ENCODE data around the gene NRG3. TPM values are rescaled to one million over a fixed set of nuclear protein-coding genes. Genes with fewer than 3 reads are reported as not detected.

NRG3 gene
- total RNA-seq, 1 donor from 2014 or later, result 32.2 TPM

DNA sequence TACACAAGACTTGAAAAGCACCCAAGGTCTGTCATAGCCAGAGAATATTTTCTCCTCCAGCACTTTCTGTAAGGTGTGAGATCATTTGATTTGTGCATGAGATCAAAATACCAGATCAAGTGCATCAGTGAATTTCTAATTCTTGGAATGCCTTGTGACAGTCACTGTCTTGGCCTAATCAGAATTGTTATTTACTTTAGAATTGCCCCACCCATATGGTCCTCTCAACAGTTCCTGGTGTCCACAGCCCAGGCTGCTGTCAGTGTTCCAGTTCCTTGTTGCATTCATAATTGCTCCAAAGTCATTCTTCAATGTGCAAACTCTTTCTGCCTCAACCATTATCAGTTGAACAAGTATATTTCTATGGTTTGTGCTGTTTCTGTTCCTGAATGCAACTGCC lies 770.2 kb downstream of the NRG3 start:
- TF ChIP-seq, protein P1, sequence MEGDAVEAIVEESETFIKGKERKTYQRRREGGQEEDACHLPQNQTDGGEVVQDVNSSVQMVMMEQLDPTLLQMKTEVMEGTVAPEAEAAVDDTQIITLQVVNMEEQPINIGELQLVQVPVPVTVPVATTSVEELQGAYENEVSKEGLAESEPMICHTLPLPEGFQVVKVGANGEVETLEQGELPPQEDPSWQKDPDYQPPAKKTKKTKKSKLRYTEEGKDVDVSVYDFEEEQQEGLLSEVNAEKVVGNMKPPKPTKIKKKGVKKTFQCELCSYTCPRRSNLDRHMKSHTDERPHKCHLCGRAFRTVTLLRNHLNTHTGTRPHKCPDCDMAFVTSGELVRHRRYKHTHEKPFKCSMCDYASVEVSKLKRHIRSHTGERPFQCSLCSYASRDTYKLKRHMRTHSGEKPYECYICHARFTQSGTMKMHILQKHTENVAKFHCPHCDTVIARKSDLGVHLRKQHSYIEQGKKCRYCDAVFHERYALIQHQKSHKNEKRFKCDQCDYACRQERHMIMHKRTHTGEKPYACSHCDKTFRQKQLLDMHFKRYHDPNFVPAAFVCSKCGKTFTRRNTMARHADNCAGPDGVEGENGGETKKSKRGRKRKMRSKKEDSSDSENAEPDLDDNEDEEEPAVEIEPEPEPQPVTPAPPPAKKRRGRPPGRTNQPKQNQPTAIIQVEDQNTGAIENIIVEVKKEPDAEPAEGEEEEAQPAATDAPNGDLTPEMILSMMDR (IDR thresholded peaks at IDR 0.05; ENCODE audit: unreplicated experiment), result no peak
- Mint-ChIP-seq H3K9me3 (ENCODE audit: low read depth) (no peaks in the 10 kb centered on the region), H3K4me1 (ENCODE audit: low read depth) (no peaks in the 10 kb centered on the region), H3K36me3 (ENCODE audit: insufficient read depth) (peaks cover 4% of the 10 kb centered on the region), H3K27ac (no peak overlapping the region), H3K27me3 (no peaks in the 10 kb centered on the region), H3K4me3 (ENCODE audit: low read depth) (no peak overlapping the region)
- DNase-seq (ENCODE audit: low spot score, unreplicated experiment), result no peak

DNA sequence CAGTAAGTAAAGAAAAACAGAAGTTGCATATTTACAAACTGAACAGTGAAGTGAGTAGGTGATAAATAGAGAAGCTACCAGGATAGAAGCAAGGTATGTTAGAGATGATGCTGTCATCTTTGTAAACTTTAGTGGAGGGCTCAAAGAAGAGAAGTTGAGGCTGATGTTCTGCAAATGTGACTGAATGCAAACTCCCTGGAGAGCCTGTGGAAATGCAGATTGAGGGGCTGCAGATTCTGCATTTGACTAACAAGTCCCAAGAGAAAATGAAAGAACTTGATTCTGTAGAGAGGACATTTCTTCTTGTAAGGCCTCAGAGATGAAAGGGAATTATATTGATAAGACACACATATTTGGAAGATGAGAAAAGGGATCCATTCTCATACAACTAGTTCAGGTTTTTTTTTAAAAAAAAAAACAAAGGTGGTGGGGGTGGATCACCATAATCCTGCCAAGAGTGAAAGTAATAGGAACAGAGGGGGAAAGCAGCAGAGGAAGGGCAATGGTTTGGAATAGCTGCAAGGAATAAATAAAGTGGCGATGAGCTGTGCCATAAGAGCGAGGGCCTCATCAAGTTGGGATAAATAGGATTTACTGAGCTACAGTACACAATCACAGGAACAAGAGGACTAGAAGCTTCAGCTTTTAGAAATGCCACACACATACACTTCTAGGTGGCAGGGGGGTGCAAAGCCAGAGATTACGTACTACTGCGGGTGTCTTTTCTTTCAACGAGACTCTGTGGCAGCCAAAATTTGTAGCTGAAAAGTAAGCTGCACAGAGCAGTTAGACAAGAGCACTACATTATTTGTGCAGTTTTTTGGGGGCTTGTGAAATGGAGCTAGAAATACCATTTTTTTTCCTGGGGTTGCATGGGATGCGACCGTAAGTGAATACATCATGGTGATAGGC lies 778.5 kb downstream of the NRG3 start:
- no peak overlapping the region for H3K27ac Mint-ChIP-seq

GRCh38 chr10:82660205-82660604 lies 785.2 kb downstream of the NRG3 start:
- no peak for DNase-seq (ENCODE audit: low spot score, unreplicated experiment)
- TF ChIP-seq, protein P1 (IDR thresholded peaks at IDR 0.05; ENCODE audit: unreplicated experiment), result no peak
- Mint-ChIP-seq H3K4me3 (ENCODE audit: low read depth) (no peak overlapping the region), H3K36me3 (ENCODE audit: insufficient read depth) (no peaks in the 10 kb centered on the region), H3K27ac (no peak overlapping the region), H3K9me3 (ENCODE audit: low read depth) (no peaks in the 10 kb centered on the region), H3K27me3 (no peaks in the 10 kb centered on the region), H3K4me1 (ENCODE audit: low read depth) (peaks cover 1% of the 10 kb centered on the region)

More for the DNA sequence above, 778.5 kb downstream of the NRG3 start:
- no peak for DNase-seq (ENCODE audit: low spot score, unreplicated experiment)
- Mint-ChIP-seq H3K27me3 (no peaks in the 10 kb centered on the region), H3K4me3 (ENCODE audit: low read depth) (no peak overlapping the region), H3K9me3 (ENCODE audit: low read depth) (no peaks in the 10 kb centered on the region), H3K36me3 (ENCODE audit: insufficient read depth) (no peaks in the 10 kb centered on the region), H3K4me1 (ENCODE audit: low read depth) (no peaks in the 10 kb centered on the region)
- TF ChIP-seq, protein P1 (IDR thresholded peaks at IDR 0.05; ENCODE audit: unreplicated experiment), result no peak

DNA sequence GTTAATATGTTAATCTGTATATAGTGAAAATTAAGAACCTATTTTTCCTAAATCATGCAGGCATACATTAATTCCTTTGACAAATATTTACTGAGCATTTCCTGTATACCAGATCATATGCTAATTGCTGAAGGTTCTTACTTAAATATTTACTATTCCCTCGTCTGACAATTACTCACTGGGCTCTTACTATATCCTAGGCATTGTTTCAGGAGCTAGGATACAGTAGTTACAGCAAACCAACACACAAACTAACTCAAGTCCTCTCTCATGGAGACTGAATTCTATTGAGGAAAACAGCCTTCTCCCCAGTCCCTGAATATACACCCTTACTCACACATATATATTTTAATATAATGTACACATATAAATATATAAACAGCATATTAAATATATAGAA lies 786.0 kb downstream of the NRG3 start:
- no peaks in the 10 kb centered on the region for H3K27me3 Mint-ChIP-seq

GRCh38 chr10:82661701-82662100 lies 786.7 kb downstream of the NRG3 start:
- Mint-ChIP-seq H3K9me3 (ENCODE audit: low read depth) (no peaks in the 10 kb centered on the region), H3K4me1 (ENCODE audit: low read depth) (peaks cover 1% of the 10 kb centered on the region), H3K27ac (no peak overlapping the region), H3K4me3 (ENCODE audit: low read depth) (no peak overlapping the region), H3K27me3 (no peaks in the 10 kb centered on the region), H3K36me3 (ENCODE audit: insufficient read depth) (no peaks in the 10 kb centered on the region)
- TF ChIP-seq, protein P1 (IDR thresholded peaks at IDR 0.05; ENCODE audit: unreplicated experiment), result no peak
- DNase-seq (ENCODE audit: low spot score, unreplicated experiment), result no peak

More for the DNA sequence above, 786.0 kb downstream of the NRG3 start:
- DNase-seq (ENCODE audit: low spot score, unreplicated experiment), result no peak
- Mint-ChIP-seq H3K36me3 (ENCODE audit: insufficient read depth) (no peaks in the 10 kb centered on the region), H3K4me1 (ENCODE audit: low read depth) (peaks cover 1% of the 10 kb centered on the region), H3K9me3 (ENCODE audit: low read depth) (no peaks in the 10 kb centered on the region), H3K27ac (no peak overlapping the region), H3K4me3 (ENCODE audit: low read depth) (no peak overlapping the region)
- TF ChIP-seq, protein P1 (IDR thresholded peaks at IDR 0.05; ENCODE audit: unreplicated experiment), result no peak
